NT2/D1 (cell line): ENCODE results near the gene SLC23A3.

Source experiments
- DNase-seq: peaks from one replicate; pipeline ENCODE4 v3.0.0-alpha.2; 2011; ENCODE audit warnings: low read depth, low spot score
- H3K27me3 ChIP-seq: 2 replicates; pipeline ENCODE4 v1.6.0; 2011; ENCODE audit warnings: mild to moderate bottlenecking; ENCODE audit not compliant: insufficient read length, insufficient read depth
- H3K36me3 ChIP-seq: 2 replicates; pipeline ENCODE4 v1.6.1; 2011; ENCODE audit warnings: mild to moderate bottlenecking, low read length, mixed read lengths; ENCODE audit not compliant: insufficient read depth, insufficient read length
- H3K4me1 ChIP-seq: 2 replicates; pipeline ENCODE4 v1.5.1; 2011; ENCODE audit not compliant: insufficient read depth, insufficient read length
- H3K4me3 ChIP-seq: 2 replicates; pipeline ENCODE4 v1.5.1; 2011; ENCODE audit warnings: low read depth; ENCODE audit not compliant: insufficient read length
- H3K9ac ChIP-seq: 2 replicates; pipeline ENCODE4 v1.6.0; 2011; ENCODE audit warnings: low read depth; ENCODE audit not compliant: insufficient read length
- H3K9me3 ChIP-seq: 2 replicates; pipeline ENCODE4 v1.5.1; 2011; ENCODE audit warnings: mild to moderate bottlenecking, low read length; ENCODE audit not compliant: insufficient read depth
- SUZ12 ChIP-seq: IDR thresholded peaks from 2 replicates; pipeline ENCODE4 v1.6.1; 2011; ENCODE audit not compliant: insufficient read length, insufficient read depth; ENCODE audit errors: extremely low read depth
- YY1 ChIP-seq: IDR thresholded peaks from 2 replicates; pipeline ENCODE4 v1.6.1; 2011; ENCODE audit not compliant: insufficient read length, insufficient read depth
- ZNF274 ChIP-seq: IDR thresholded peaks from 2 replicates; pipeline ENCODE4 v1.6.1; 2011; ENCODE audit warnings: mild to moderate bottlenecking, low read depth, low read length

SLC23A3 gene

GRCh38 chr2:219181531-219181930 lies 11.7 kb upstream of the SLC23A3 start:
- no peak for DNase-seq
- Histone ChIP-seq H3K36me3 (peaks cover 53% of the 10 kb centered on the region), H3K27me3 (no peaks in the 10 kb centered on the region), H3K9me3 (no peaks in the 10 kb centered on the region), H3K4me3 (no peak overlapping the region), H3K4me1 (no peaks in the 10 kb centered on the region), H3K9ac (no peak overlapping the region)
- TF ChIP-seq SUZ12 (no peak), YY1 (no peak), ZNF274 (no peak)

DNA sequence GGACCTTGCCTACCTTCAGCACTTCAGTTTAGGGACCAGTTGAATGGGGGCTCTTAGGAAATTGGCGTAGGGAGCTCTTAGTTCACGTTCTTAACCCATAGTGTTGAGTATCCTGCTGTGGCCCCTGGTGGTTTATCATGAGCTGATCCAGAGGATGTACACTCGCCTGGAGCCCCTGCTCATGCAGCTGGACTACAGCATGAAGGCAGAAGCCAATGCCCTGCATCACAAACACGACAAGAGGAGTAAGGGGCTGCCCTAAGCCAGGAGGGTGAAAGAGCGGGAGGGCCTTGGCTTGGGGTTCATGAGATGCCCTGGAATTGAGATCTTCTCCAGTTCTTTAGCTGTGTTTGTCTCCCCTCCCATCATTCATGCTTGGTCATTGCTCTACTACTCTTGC lies 11.1 kb upstream of the SLC23A3 start:
- Histone ChIP-seq H3K36me3 (peaks cover 53% of the 10 kb centered on the region), H3K4me1 (no peaks in the 10 kb centered on the region), H3K27me3 (no peaks in the 10 kb centered on the region), H3K9ac (no peak overlapping the region), H3K9me3 (no peaks in the 10 kb centered on the region), H3K4me3 (no peak overlapping the region)
- no peak for TF ChIP-seq ZNF274
- no peak for TF ChIP-seq YY1
- TF ChIP-seq SUZ12: no peak
- DNase-seq: no peak

- Histone ChIP-seq H3K27me3 (no peaks in the 10 kb centered on the region), H3K9ac (no peak overlapping the region), H3K9me3 (no peaks in the 10 kb centered on the region), H3K36me3 (peaks cover 58% of the 10 kb centered on the region), H3K4me1 (no peaks in the 10 kb centered on the region), H3K4me3 (no peak overlapping the region)
- DNase-seq: no peak
- no peak for TF ChIP-seq SUZ12
- no peak for TF ChIP-seq YY1
- TF ChIP-seq ZNF274: no peak
These were observed 10.0 kb upstream of the SLC23A3 start for GRCh38 chr2:219179601-219180465.

GRCh38 chr2:219178377-219179175 lies 8.7 kb upstream of the SLC23A3 start:
- H3K4me1 ChIP-seq: no peaks in the 10 kb centered on the region
- peaks cover 61% of the 10 kb centered on the region for H3K36me3 ChIP-seq
- TF ChIP-seq ZNF274 (no peak), YY1 (no peak), SUZ12 (no peak)
- no peaks in the 10 kb centered on the region for H3K9me3 ChIP-seq
- no peaks in the 10 kb centered on the region for H3K27me3 ChIP-seq
- peak overlapping the region; percentile 86 for H3K4me3 ChIP-seq
- no peak for DNase-seq
- peak overlapping the region; percentile 93 for H3K9ac ChIP-seq

DNA sequence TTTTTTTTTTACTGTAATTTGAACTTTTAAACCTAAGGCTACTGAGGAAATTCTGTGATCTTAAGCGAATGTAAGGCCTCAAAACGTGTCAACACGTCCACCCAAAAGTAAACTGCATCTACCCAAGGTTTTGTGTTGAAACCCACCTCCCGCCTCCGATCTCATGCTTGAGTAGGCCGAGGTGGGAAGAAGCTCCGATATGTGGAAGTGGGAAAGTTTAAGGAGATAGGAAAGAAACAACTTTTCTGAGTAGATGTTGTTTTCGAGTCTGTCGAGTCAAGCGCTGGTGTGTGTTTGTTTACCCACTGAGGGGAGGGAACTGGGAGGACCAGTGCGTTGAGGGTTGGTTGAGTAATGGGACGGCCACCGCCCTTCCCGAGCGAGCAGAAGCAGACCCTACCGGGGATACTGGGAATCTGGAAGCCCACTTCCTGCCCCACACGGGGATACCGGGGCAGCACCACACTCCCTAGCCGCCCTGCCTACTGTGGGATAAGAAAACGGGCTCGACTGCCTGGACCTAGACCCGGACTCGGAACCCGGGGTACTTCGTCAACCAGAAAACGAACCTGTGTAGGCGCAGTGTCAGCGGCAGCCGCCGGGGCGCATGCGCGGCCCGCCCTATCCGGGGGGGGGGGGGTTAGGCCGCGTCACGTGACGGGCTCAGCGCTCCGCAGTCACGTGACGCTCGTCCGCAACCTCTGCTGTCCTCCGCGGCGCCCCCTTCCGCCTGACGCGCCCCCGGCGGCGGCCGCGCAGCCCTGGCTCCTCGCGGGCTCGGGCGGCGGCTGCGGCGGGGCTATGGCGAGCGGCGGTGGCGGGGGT lies 7.9 kb upstream of the SLC23A3 start, which contains the start of gene RETREG2:
RETREG2 (plus strand) TSS at position 724 of the 825 bp plus-strand sequence; CDS start at position 802, 78 bp downstream.
- H3K4me1 ChIP-seq: no peaks in the 10 kb centered on the region
- no peaks in the 10 kb centered on the region for H3K27me3 ChIP-seq
- peaks cover 61% of the 10 kb centered on the region for H3K36me3 ChIP-seq
- no peak for TF ChIP-seq SUZ12
- no peak for TF ChIP-seq ZNF274
- TF ChIP-seq YY1: no peak
- H3K9me3 ChIP-seq: no peaks in the 10 kb centered on the region
- H3K9ac ChIP-seq: peak within 1 kb of the TSS; percentile 93
- DNase-seq: peak; percentile 87
- H3K4me3 ChIP-seq: peak within 1 kb of the TSS; percentile 86

DNA sequence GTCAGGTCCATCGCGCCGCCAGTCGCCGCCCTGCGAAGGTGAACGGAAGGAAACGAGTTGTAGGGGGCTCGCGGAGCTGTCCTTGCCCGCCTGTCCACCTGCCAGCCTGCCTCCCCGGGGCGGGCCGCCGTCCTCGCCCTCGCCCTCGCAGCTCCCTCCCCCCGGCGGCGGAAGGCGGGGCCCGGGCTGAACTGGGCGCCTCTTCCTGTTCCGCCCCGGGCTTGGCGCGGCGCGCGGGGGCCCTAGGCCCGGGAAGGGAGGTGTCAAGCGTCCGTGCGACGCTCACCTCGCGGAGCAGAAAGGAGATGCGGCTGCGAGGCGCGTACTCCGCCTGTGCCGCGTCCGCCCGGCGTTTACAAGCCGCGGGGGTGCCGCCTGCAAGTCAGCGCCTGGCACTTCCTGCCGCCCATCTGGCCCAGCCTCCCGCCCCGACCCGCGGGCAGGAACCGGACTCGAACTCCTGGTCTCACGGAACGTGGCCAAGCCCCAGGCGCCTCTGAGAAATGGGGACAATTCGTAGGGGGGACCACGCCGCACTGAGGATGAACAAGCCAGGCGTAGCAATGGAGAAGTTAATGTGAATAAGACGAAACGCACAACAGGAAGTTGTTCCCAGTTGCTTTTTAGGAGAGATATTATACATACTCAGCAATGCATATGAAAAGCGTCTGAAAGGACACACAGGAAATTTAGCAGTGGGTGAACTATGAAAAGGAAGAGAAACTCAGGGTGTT lies 7.2 kb upstream of the SLC23A3 start, which contains the start of gene CNPPD1:
CNPPD1 (minus strand) TSS at position 108 of the 734 bp plus-strand sequence; CDS start at position 11, 97 bp downstream.
- Histone ChIP-seq H3K9ac (peak within 1 kb of the TSS; percentile 92), H3K4me3 (peak within 1 kb of the TSS; percentile 86), H3K27me3 (no peaks in the 10 kb centered on the region), H3K36me3 (peaks cover 60% of the 10 kb centered on the region), H3K4me1 (no peaks in the 10 kb centered on the region), H3K9me3 (no peaks in the 10 kb centered on the region)
- DNase-seq: no peak
- TF ChIP-seq YY1 (no peak), ZNF274 (no peak), SUZ12 (no peak)
